Endothelial cell of umbilical vein (primary cell): Measurements from ENCODE around the gene CARD14. TPM values are rescaled to one million over a fixed set of nuclear protein-coding genes. Genes with fewer than 3 reads are reported as not detected.

Experiments used
- BruUV-seq: library from RNA; stranded (reverse); fragments of 400-500 nt; replicated peaks from 2 replicates; lab custom pipeline; 2021; lab: Mats Ljungman, UMichigan
- CTCF ChIA-PET: fragments of 300-600, 350-600 bp; sonication (Branson Sonifier 250); formaldehyde crosslinking; loops from one replicate; lab custom pipeline; 2021; ENCODE audit warnings: antibody characterized with exemption, inconsistent platforms; lab: Charles Lee
- POLR2A ChIA-PET: fragments of 300-600, 350-600 bp; sonication (Branson Sonifier 250); formaldehyde crosslinking; loops from one replicate; lab custom pipeline; 2021; ENCODE audit warnings: antibody characterized with exemption, inconsistent platforms; lab: Charles Lee
- DNase-seq: peaks from one replicate; pipeline ENCODE4 v3.0.0-alpha.2; 2011; ENCODE audit warnings: low read depth, low spot score
- FAIRE-seq: peaks from 2 replicates; lab custom pipeline; 2011; peaks lifted over from hg19 to GRCh38; lab: Jason Lieb, UNC
- H2AFZ ChIP-seq: 2 replicates; pipeline ENCODE4 v1.6.0; 2012; ENCODE audit warnings: low read depth, low read length, control low read depth, inconsistent platforms
- H3K27ac ChIP-seq: 2 replicates; pipeline ENCODE4 v1.5.1; 2011; ENCODE audit warnings: low read depth, mild to moderate bottlenecking, control low read depth, low read length, moderate library complexity; ENCODE audit not compliant: insufficient read depth
- H3K27me3 ChIP-seq, 2 experiments: 2 replicates each; pipeline versions ENCODE4 v1.6.0 to v1.6.1; 2011; ENCODE audit warnings: low read length in 2 of 2, mixed read lengths in 1 of 2; ENCODE audit not compliant: control insufficient read depth in 2 of 2, insufficient read depth in 2 of 2
- H3K36me3 ChIP-seq, 2 experiments: 2 replicates in 1 of 2; 3 replicates in 1 of 2; pipeline ENCODE4 v1.5.1; 2011; ENCODE audit warnings: low read length in 2 of 2, mild to moderate bottlenecking in 1 of 2, moderate library complexity in 1 of 2; ENCODE audit not compliant: control insufficient read depth in 2 of 2, insufficient read depth in 2 of 2; ENCODE audit errors: extremely low read depth in 1 of 2
- H3K4me1 ChIP-seq: 3 replicates; pipeline ENCODE4 v1.5.1; 2011; ENCODE audit warnings: mild to moderate bottlenecking, low read length; ENCODE audit not compliant: control insufficient read depth, insufficient read depth; ENCODE audit errors: extremely low read depth
- H3K4me2 ChIP-seq: 2 replicates; pipeline ENCODE4 v1.6.1; 2011; ENCODE audit warnings: low read length, control low read depth, mixed read lengths; ENCODE audit not compliant: insufficient read depth
- H3K4me3 ChIP-seq, 3 experiments: fragments of 200-600 bp in 1 of 3; sonication (generic), shearing (Covaris generic) in 1 of 3; replicated peaks in 1 of 3; 2 replicates each; pipeline ENCODE4 v1.5.1; 2011 to 2016; ENCODE audit warnings: control low read depth in 3 of 3, low read length in 3 of 3, mild to moderate bottlenecking in 2 of 3, inconsistent platforms in 1 of 3, low read depth in 1 of 3, moderate library complexity in 1 of 3; ENCODE audit not compliant: insufficient read depth in 1 of 3
- H3K79me2 ChIP-seq: 2 replicates; pipeline ENCODE4 v1.6.0; 2012; ENCODE audit warnings: low read length, inconsistent platforms; ENCODE audit not compliant: control insufficient read depth, insufficient read depth
- H3K9ac ChIP-seq: replicated peaks from 2 replicates; pipeline ENCODE3; 2011; ENCODE audit warnings: low read length, control low read depth; ENCODE audit not compliant: insufficient read depth; ENCODE audit errors: extremely low read depth
- H3K9me1 ChIP-seq: replicated peaks from 3 replicates; pipeline ENCODE4 v1.6.0; 2011; ENCODE audit warnings: mild to moderate bottlenecking, low read length; ENCODE audit not compliant: control insufficient read depth, insufficient read depth; ENCODE audit errors: extremely low read depth
- H3K9me3 ChIP-seq: replicated peaks from 2 replicates; pipeline ENCODE4 v1.5.1; 2012; ENCODE audit warnings: low read length, inconsistent platforms; ENCODE audit not compliant: control insufficient read depth, insufficient read depth
- H4K20me1 ChIP-seq: replicated peaks from 2 replicates; pipeline ENCODE3; 2011; ENCODE audit warnings: mild to moderate bottlenecking, low read length; ENCODE audit not compliant: control insufficient read depth, insufficient read depth; ENCODE audit errors: extremely low read depth
- CTCF ChIP-seq, 2 donors: IDR thresholded peaks; 1 replicate in 1 of 2; 2 replicates in 1 of 2; pipeline ENCODE4 v1.5.1; 2011; ENCODE audit warnings: low read length in 2 of 2, mild to moderate bottlenecking in 2 of 2, moderate library complexity in 2 of 2, control low read depth in 1 of 2, inconsistent platforms in 1 of 2, low read depth in 1 of 2; ENCODE audit not compliant: insufficient read depth in 1 of 2; ENCODE audit errors: extremely low read depth in 1 of 2
- EZH2 ChIP-seq: IDR thresholded peaks from 2 replicates; pipeline ENCODE4 v1.6.1; 2012; ENCODE audit warnings: borderline replicate concordance, low read depth, mild to moderate bottlenecking, moderate library complexity, low read length, inconsistent platforms; ENCODE audit not compliant: severe bottlenecking
- FOS ChIP-seq: IDR thresholded peaks from 2 replicates; pipeline ENCODE4 v1.6.1; 2011; ENCODE audit warnings: mild to moderate bottlenecking, low read length, moderate library complexity, borderline replicate concordance; ENCODE audit not compliant: insufficient read depth
- GATA2 ChIP-seq: IDR thresholded peaks from 2 replicates; pipeline ENCODE4 v1.7.0; 2011; ENCODE audit warnings: low read depth, mild to moderate bottlenecking, moderate library complexity, mixed read lengths, low read length; ENCODE audit not compliant: insufficient read length, insufficient read depth
- JUN ChIP-seq: IDR thresholded peaks from 2 replicates; pipeline ENCODE4 v1.6.1; 2011; ENCODE audit warnings: borderline replicate concordance, low read depth; ENCODE audit not compliant: insufficient read length, insufficient read depth
- MAX ChIP-seq: IDR thresholded peaks from 2 replicates; pipeline ENCODE4 v1.6.1; 2011; ENCODE audit not compliant: insufficient read depth, insufficient read length
- MYC ChIP-seq: IDR thresholded peaks from one replicate; pipeline ENCODE4 v1.6.1; 2011; ENCODE audit warnings: mild to moderate bottlenecking, low read depth, low read length
- POLR2A ChIP-seq: IDR thresholded peaks from 2 replicates; pipeline ENCODE4 v1.6.1; 2012; ENCODE audit warnings: low read depth, mild to moderate bottlenecking, control low read depth, low read length
- POLR2AphosphoS5 ChIP-seq: IDR thresholded peaks from 2 replicates; pipeline ENCODE4 v1.6.1; 2012; ENCODE audit warnings: low read depth, mild to moderate bottlenecking, control low read depth, low read length, moderate library complexity; ENCODE audit not compliant: insufficient read depth
- dilution Hi-C: fragments of 300-500 bp; cut with MboI; formaldehyde crosslinking; loops from one replicate; pipeline ENCODE4 v1.15.0; 2019; ENCODE audit warnings: low sequenced_read_pairs; ENCODE audit not compliant: extremely low pct_ligation_motif_present
- intact Hi-C: fragments of 100-400 bp; cut with micrococcal nuclease; formaldehyde crosslinking; loops from one replicate; pipeline ENCODE4 v1.10.0; 2022
- polyA plus RNA-seq, 4 experiments: library from polyadenylated mRNA; depleted of rRNA in 3 of 4; stranded (reverse) in 3 of 4; unstranded in 1 of 4; fragments of >200 nt; gene quantifications; 2 replicates each; pipeline versions ENCODE4 v1.2.1 to v1.2.3, GENCODE V29; 2011 to 2012; ENCODE audit warnings: missing spikeins in 1 of 4
- total RNA-seq: library from RNA; stranded (reverse); gene quantifications from 2 replicates; pipeline ENCODE4 v1.2.3, GENCODE V29; 2021

Gene CARD14
- total and polyA plus RNA-seq, 2 donors (not counting 3 experiments of a cell fraction or from before 2014, with no cell fraction given), result not detected

- H4K20me1 ChIP-seq, result no peaks in the 10 kb centered on the region
- no peak overlapping the region for H3K4me2 ChIP-seq
- CTCF ChIA-PET, result interaction anchor here (0.9 to 2.3 kb wide), 4 partner anchors 9 to 31 kb away, joined by 4 to 9 read pairs (median 4); partner anchors contain the start of gene GAA
- BruUV-seq, result no TSS peak
- H3K27me3 ChIP-seq, result peaks cover 3 to 4% of the 10 kb centered on the region in 2 experiments
- H3K36me3 ChIP-seq, result peaks cover 19 to 24% of the 10 kb centered on the region in 2 experiments
- H3K9ac ChIP-seq, result no peak overlapping the region
- no peaks in the 10 kb centered on the region for H3K79me2 ChIP-seq
- no peak overlapping the region for H3K4me3 ChIP-seq
- no peaks in the 10 kb centered on the region for H3K4me1 ChIP-seq
- no peak overlapping the region for H2AFZ ChIP-seq
- POLR2A ChIA-PET, result interaction anchor here (1.2 kb wide), 1 partner anchor 13 kb away, joined by 7 read pairs; no protein-coding TSS in a partner anchor
- TF ChIP-seq EZH2 (no peak), POLR2A (no peak), CTCF (IDR thresholded peaks at IDR 0.05; ENCODE audit: extremely low read depth in 1 of 2, insufficient read depth in 1 of 2, low read depth in 1 of 2, low read length in 2 of 2) (no peak), MYC (no peak), GATA2 (no peak), MAX (no peak), FOS (no peak), POLR2AphosphoS5 (no peak), JUN (no peak)
- H3K27ac ChIP-seq, result no peak overlapping the region
- no peaks in the 10 kb centered on the region for H3K9me1 ChIP-seq
- FAIRE-seq (no peak), DNase-seq (no peak)
- dilution Hi-C loops, result no loop called here
- no peaks in the 10 kb centered on the region for H3K9me3 ChIP-seq
- intact Hi-C loops, result no loop called here
Measured at GRCh38 chr17:80132906-80133625, 36.8 kb upstream of the CARD14 start.
